GM18508 (cell line): Measurements from ENCODE around the gene HORMAD2.
"Not testable (repeated sequence)": the region's sequence is repeated elsewhere in the genome, so short reads cannot be mapped to it uniquely, and the experiment has no call there.

Experiments used
- ATAC-seq: cut with Tn5 transposase; IDR thresholded peaks from one replicate; pipeline ENCODE4 v1.9.1; 2021; ENCODE audit warnings: moderate number of reproducible peaks; ENCODE audit not compliant: insufficient read depth, unreplicated experiment

HORMAD2 gene

DNA sequence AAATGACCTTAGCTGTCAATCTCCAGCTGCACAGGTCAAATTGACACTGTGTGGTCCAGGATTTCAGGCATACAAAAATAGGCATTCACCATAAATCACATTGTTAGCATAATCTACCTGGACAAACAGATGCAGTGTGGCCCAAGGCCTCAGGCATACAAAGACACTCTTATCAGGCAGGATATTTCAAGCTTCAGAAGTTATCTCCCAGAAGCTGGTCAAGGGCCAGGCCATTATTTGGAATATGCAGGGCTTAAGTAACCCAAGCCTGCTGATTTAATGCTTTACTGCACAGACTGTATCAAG, 25.5 kb upstream of the HORMAD2 start:
- no peak for ATAC-seq

GRCh38 chr22:30056015-30056414, 24.2 kb upstream of the HORMAD2 start:
- no peak for ATAC-seq

GRCh38 chr22:30057375-30057774, 22.9 kb upstream of the HORMAD2 start:
- ATAC-seq = no peak

DNA sequence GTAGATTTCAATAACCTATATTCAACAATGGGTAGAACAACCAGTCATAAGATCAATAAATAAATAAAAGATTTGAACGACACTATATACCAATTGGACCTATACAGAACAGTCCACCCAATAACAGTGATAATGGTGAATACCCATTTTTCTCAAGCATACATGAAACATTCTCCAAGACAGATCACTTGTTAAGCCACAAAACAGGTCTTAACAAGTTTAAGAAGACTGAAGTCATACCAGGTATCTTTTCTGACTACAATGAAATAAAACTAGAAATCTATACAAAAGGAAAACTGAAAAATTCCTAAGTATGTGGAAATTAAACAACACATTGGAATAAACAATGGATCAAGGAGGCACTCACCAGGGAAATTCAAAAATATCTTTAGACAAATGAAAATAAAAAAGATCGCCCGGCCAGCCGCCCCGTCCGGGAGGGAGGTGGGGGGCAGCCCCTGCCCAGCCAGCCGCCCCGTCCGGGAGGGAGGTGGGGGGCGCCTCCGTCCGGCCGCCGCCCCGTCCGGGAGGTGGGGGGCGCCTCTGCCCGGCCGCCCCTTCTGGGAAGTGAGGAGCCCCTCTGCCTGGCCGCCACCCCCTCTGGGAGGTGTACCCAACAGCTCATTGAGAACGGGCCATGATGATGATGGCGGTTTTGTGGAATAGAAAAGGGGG, 20.8 kb upstream of the HORMAD2 start:
- not testable (repeated sequence) for ATAC-seq

- ATAC-seq = not testable (repeated sequence)
These were observed 19.2 kb upstream of the HORMAD2 start for GRCh38 chr22:30061094-30061493.

DNA sequence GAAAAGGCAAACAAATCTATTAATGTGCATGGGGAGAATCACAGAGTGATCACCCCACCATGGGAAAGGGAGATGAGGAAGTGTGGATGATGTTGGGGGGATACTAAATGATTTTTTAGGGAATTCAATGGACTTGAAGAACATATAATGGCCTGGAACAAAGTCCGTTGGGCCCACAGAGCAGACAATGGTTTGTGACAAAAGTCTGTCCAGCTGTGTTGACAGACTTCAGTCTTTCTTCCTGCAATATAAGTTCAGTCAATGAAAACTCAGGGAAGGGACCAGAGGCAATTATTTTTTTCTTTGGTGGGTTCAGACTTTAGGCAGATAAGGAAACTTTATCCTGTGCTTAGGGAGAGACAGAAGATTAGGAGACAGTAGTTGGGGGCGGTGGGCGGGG, 18.0 kb upstream of the HORMAD2 start:
- ATAC-seq = no peak

DNA sequence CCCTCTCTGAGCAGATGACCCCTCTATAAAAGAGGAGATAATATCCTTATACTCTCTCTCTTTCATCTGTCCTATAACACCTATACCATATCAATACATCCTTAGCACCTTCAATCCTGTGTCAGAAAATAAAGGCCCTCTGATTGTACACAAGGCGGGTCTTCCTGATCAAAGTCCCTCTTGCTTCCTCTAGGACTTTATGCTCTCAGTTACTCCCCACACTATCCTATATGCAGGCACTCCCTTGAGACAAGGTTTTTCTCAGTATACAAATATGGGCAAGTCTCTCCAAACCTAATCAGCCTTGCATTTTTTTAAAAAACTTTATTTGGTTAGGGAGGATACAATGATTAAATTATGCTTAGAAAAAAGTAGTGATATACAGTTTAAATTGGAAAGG, 17.3 kb upstream of the HORMAD2 start:
- ATAC-seq = no peak

DNA sequence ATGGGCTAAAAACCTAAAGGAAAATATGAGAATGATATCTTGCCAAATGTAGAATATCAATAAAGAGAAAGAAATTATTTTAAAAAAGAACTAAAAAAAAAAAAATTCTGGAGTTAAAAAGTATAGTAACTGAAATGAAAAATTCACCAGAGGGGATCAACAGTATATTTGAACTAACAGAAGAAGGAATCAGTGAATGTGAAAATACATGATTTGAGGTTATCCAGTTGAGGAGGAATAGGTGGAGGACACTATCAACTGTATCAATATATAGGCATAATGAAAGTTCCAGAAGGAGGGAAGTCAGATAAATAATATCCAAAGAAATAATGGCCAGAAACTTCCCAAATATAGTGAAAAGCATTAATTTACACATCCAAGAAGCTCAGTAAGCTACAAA, 16.1 kb upstream of the HORMAD2 start:
- ATAC-seq = no peak

DNA sequence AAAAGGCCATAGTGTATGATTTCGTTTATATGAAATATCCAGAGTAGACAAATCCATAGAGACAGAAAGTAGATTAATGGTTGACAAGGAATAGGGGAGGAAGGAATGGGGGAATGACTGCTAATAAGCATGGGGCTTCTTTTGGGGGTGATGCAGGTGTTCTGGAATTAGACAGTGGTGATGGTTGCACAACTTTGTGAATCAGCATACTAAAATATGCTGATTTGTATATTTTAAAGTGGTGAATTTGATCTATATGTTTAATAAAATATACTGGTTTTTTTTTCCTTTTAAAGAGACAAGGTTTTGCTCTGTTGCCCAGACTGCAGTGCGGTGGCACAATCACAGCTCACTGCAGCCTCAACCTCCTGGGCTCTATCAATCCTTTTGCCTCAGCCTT, 6.5 kb upstream of the HORMAD2 start:
- no peak for ATAC-seq

DNA sequence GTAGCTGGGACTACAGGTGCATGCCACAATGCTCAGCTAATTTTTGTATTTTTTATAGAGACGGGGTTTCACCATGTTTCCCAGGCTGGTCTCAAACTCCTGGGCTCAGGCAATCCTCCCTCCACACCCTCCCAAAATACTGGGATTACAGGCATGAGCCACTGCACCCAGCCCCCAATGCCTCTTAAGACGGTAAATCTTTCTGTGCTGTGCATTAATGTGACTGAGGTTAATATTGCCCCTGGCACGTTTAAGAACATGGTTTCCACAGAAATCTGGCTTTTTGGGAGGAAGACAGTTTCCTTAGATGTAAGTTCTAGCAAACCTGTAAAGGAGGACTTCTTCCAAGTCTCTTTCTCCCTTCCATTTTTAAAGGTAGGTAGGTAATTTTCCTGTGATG, 6.1 kb upstream of the HORMAD2 start:
- no peak for ATAC-seq

DNA sequence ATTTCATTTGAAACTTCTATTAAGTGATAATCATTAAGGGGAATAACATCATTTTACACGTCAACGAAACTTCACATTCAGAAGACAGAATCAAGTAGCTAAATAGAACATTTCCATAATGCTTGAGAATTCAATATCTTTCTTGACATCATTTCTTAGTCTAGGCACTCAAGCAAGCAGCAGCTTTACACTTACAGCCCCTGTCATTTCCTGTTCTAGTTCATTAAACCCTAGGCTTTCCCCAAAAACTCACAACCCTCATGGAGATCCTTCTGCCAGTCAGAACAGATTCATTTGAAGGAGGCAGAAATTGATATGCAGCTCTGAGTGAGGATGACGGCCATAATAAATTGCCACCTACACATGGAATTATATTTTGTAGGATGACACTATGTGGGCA, 5.3 kb upstream of the HORMAD2 start:
- no peak for ATAC-seq

DNA sequence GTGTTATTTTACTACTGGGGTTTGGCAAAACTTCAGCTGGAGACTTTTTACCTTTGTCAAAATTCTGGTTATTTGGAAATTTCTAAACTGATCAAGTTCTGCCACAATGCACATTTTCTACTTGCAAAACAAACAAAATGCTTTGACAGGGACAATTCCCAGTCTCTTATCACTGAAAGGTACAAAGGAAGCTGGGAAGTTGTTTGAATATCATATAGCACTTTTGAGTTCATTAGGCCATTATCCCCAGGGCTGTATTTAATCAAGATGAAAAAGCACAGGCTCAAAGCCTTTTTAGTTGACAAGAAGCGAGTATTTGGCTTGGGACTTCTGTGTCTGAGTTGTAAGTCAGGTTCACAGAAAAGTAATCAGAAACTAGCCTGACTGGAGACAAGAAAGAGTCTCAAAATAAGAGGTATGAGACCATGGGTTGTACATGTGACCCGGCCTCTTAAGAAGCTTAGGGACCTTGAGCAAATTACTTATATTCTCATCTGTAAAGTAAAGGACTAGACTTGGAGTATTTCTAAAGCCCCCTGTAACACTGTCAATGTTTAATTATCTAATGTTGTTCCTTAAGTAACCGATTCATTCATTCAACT, 2.9 kb upstream of the HORMAD2 start:
- no peak for ATAC-seq

- no peak for ATAC-seq
These were observed 1.6 kb upstream of the HORMAD2 start for GRCh38 chr22:30078320-30079311.

DNA sequence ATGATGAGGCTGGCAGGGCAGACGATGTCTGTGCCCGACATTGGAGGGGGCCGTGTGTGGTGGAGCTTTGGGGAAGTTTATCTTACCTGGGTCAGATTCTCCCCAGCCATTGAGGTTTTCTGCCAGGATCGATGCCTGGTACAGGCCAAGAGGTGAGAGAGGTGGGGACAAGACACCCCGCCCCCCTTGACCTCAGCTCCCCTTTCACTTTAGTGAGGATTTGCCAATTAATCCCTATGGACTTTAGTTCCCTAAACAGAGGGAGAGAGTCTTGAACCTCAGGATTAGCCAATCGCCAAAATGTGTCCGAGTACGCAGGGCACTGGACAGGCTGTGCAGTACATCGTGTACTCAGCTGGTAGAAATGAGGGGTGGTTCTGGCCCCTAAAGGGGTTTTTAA, 541 bp downstream of the HORMAD2 start:
- ATAC-seq = no peak

- ATAC-seq = no peak
These were observed 6.2 kb downstream of the HORMAD2 start for GRCh38 chr22:30086496-30086895.

DNA sequence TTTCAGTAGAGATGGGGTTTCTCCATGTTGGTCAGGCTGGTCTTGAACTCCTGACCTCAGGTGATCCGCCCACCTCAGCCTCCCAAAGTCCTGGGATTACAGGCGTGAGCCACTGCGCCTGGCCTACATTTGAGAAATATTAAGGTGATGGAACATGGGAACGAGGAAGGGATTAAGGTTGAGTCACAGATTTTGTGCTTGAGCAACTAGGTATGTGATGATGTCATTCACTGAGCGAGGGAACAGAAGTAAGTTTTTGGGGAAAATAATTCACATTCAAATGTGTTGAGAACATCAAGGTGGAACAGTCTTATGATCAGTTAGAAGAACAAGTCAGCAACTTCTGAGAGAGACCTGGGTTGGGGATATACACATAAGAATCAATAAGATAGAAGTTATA, 6.8 kb downstream of the HORMAD2 start:
- ATAC-seq = not testable (repeated sequence)

GRCh38 chr22:30087611-30088010, 7.3 kb downstream of the HORMAD2 start:
- no peak for ATAC-seq

GRCh38 chr22:30088468-30088867, 8.2 kb downstream of the HORMAD2 start:
- no peak for ATAC-seq

GRCh38 chr22:30089655-30089974, 9.4 kb downstream of the HORMAD2 start:
- no peak for ATAC-seq

GRCh38 chr22:30092686-30093085, 12.4 kb downstream of the HORMAD2 start:
- ATAC-seq = no peak

DNA sequence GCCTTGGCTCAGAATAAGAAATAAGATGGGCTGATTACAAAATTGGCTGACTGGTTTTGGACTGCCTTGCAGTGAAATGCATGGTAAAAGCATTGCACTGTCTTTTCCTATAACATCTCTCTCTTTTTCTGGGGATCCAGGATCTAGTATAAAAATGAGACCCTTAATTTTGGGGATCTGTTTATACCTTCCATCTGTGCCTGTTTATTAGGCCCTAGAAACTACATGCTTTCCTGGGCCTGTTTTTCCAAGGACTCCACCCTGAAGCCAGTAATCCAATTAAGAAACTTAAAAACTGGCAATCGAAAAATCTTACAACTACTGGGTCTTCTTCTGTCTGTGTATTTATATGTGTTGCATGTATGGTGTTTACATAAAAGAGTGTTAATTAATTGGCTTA, 14.5 kb downstream of the HORMAD2 start:
- no peak for ATAC-seq

GRCh38 chr22:30097861-30098260, 17.6 kb downstream of the HORMAD2 start:
- ATAC-seq = no peak
